Fibroblast of skin of right quadriceps (primary cell): ENCODE data around the gene CHMP6.
A peak's percentile ranks its signal among the peaks of the same experiment; 100 is the strongest.
"Not testable (repeated sequence)": the region's sequence is repeated elsewhere in the genome, so short reads cannot be mapped to it uniquely, and the experiment has no call there.

ENCODE experiments used
- DNase-seq: peaks from one replicate; pipeline ENCODE4 v3.0.0-alpha.2; 2013

Gene CHMP6

DNA sequence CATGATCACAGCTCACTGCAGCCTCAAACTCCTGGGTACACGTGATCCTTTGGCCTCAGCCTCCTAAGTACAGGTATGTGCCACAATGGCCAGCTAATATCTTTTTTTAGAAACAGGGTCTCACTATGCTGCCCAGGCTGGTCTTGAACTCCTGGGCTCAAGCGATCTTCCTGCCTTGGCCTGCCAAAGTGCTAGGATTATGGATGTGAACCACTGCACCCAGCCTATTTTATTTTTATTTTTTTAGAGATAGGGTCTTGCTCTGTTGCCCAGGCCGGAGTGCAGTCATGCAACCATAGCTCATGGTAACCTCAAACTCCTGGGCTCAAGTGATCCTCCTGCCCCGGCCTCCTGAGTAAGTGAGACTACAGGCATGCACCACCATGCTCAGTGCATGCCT lies 25.7 kb downstream of the CHMP6 start:
- DNase-seq: not testable (repeated sequence)

DNA sequence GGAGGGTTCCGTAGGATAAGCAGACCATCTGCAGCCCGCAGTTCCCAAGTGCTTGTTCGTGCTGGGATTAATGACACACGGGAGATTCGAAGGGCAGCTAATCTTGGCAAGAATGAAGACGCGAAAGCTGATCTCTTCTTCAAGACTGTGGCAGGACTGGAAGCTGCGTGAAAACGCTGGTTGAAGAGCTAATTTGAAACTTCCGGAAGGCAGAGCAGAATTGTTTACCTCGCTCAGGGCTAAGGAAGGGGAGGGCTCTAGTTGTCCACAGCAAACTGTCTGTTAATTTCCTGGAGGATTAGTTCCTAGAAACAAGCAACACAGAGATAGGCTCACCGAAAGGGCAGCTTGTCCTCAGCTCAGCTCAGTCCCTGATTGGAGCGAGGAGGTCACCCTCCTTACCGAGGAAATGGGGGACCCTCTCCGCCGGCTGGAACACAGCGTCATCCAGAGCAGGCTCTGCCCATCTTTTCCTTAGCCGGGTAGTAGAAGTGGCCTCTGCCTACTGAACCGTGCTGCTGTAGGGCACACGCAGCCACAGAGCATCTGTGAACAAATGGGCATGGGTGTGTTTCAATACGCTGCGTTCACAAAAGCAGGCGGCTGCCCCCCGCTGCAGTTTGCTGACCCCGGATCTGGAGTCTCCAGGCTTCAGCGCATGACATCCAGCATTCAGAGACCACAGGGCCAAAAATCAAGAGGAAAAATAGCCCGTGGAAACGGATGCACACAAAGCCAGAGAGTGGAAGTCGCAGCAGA lies 26.6 kb downstream of the CHMP6 start:
- peak; percentile 52 for DNase-seq

DNA sequence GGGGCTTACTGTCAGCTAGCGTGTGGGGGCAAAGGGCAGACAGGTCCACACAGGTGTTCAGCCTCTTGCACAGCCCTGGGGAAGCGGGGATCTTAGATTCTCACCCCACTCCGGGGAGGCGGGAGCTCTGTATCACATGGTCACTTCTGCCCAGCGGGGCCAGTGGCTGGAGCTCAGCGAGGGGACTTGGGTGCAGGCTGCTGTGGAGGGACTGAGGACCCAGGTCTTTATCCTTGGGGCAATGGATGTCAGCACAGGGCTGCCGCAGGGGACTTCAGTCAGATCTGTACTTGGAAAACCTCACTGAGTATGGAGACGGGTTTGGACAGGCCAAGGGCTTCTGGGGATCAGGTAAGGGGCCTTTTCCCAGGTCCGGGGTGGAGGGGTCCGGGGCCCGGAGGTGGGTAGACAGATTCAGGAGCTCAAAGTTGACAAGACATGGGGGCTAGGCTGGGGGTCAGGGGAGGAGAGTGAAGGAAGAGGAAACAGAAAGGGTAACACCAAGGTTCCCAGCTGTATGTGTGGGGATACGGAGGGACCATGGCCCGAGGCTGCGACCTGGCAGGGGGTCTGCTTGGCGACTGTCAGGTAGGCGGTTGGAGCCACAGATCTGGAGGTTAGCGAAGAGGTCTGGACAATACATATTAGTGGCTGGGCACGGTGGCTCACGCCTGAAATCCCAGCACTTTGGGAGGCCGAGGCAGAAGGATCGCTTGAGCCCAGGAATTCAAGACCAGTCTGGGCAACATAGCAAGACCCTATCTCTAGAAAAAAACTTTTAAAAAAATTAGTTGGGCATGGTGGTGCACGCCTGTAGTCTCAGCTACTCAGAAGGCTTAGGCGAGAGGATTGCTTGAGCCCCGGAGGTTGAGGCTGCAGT lies 28.2 kb downstream of the CHMP6 start:
- no peak for DNase-seq

DNA sequence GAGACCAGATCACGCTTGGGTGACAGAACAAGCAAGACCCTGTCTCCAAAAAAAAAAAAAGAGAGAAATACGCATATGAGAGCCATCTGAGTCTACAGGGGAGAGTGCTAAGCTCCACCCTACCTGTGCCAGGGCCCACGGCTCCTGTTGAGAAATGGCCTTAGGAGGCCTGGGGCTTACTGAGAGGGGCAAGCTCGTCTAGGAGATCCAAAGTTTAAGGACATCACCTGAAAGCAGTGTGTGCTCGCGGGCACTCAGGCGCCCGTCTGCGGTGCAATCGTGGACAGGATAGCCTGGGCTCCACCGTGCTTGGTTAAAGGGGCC lies 28.8 kb downstream of the CHMP6 start:
- no peak for DNase-seq

DNA sequence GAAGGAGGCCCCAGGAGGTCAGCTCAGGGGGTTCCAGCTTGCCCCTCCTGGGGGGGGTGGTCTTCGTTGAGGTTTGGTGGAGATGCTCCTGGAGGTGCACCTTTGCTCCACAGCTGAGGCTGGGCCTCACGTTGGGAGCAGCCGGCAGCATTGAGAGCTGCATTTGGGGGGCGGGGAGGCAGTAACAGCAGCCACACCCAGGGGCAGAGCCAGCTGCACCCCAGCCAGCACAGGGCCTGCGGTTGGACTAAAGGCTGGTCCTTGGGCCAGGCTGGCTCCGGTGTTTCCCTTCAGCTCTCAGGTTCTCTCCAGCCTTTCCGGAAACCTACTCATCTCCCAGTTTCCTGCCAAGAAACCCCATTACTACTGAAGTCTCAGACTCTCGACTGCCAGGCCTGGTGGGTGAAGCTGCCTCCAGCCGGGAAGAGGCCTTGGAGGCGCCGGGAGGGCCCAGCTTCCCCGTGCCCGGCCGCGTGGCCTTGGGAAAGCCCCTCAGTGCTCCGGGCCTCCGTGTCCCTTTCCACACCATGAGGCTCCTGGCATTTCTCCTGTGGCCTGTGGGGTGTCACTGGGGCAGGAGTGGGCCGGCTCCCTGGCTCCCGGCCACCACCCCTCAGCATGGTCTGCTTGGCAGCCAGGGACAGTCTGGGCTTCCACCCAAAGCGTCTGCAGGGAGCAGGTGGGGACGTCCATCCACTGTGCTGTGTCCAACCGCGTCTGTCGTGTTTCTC lies 29.3 kb downstream of the CHMP6 start:
- no peak for DNase-seq

DNA sequence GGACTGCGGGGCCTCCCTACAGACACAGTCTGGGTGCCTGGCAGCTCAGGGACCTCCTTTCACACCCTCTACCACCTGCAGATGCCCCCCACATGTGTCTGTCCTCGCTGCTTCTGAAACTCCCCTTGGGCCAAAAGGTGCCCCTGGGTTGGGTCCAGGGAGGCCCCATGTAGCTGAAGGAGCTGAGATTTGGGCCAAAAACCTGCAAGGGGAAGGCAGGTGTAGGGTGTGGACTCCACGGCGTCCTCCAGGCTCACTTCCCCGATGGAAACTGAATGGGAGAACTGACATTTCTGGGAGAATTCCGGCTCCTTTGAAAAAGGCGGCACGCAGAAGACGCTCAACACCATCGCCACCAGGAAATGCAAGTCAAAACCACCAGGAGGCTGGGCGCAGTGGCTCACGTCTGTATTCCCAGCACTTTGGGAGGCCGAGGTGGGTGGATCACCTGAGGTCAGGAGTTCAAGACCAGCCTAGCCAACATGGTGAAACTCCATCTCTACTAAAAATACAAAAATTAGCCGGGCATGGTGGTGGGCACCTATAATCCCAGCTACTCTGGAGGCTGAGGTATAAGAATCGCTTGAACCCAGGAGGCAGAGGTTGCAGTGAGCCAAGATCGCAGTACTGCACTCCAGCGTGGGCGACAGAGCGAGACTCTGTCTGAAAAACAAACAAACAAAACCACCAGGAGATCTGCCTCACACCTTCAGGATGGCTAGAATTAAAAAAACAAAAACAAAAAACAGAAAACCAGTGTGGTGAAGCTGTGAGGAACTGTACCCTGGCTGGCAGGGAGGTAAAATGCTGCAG lies 30.1 kb downstream of the CHMP6 start:
- DNase-seq: no peak

DNA sequence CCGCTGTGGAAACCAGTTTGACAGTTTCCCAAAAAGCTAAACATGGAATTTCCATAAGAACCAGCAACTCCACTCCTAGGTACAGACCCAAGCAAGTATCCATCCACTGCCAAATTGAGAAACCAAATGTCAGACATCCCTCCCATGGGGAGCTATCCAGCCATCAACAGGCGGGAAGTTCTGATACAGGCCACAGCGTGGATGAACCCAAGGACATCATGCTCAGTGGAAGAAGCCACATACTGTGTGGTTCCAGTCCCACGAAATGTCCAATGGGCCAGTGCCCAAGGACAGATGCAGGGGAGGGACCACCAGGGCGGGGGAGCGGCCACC lies 30.7 kb downstream of the CHMP6 start:
- no peak for DNase-seq

DNA sequence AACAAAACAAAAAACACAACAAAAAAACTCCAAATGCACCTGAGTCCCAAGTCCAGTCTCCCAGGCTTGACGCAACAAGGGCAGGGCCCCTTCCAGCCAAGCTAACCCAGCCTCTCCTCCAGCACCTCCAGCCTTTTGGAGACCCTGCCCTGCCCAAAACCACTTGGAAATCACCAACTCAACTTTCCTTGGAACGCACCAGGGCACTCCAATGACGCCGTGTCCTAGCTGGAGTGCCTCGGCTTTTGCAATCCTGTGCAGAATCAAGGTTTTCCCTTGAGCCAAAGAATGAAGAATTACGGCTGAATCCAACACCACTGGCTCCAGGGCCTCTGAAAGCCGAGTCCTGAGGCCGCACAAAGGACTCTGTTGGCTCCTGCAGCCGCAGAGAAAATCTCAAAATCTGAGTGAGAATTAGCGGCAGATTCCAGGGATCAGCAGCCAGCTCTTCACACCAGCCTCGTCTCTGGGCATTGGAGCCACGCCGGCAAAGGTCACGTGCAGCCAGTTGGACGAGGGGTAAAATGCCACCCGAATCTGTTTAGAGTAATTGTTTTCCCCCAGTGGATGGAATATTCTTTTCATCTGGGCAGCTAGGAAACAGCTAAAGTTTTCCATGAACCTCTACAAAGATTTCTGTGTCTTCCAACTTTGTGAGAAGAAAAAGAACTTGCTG lies 33.6 kb downstream of the CHMP6 start:
- no peak for DNase-seq

DNA sequence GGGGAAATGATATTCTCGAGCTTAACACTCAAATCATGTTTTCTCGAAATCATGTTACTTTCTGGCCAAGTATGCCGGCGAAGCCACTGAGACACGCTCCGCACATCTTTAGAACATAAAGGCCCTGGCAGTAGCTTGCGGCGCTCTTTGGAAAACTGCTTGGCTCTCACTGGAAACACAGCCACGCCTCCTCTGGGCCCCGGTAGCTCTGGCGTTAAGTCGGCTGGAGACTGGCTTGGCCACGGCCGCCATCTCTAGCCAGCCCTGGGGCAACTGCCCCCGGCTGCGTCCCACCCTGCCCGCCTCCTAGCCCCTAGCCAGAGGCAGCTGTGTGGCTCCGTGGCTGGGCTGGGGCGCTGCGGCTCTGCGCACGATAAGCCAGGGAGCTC lies 34.1 kb downstream of the CHMP6 start:
- no peak for DNase-seq

DNA sequence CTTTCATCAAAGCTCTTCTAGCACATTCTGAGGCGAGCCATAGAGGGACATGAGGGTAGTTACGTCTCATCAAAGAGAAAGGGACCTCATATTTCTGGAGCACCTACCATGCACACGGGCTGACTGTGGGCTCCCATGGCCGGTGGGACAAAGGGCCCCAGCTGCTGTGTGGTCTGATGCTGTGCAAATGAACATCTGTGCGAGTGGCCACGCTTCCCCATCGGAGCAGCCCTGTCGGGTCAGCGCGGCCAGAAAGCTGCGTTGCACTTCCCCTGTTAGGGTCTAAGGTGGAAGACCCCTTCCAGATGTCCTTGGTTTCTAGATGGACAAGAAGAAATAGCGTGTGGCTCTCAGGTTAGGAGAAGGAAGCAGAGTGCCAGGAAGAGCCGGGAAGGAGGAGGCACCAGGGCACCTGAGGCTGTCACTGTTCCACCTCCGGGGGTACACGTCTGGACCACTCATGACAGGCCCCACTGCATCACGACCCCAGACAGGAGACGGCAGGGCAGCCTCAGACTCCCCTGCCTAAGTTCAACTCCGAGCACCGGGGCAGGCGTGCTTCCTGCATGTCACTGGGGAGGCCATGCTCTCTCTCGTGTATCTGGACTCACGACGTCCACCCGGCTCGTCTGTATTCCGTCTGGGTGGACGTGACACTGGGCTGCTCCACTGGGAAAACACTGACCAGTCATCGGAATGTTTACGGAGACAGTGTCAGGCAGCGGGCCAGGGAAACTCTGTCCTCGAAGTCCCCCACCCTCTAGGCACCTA lies 34.8 kb downstream of the CHMP6 start:
- DNase-seq: no peak

DNA sequence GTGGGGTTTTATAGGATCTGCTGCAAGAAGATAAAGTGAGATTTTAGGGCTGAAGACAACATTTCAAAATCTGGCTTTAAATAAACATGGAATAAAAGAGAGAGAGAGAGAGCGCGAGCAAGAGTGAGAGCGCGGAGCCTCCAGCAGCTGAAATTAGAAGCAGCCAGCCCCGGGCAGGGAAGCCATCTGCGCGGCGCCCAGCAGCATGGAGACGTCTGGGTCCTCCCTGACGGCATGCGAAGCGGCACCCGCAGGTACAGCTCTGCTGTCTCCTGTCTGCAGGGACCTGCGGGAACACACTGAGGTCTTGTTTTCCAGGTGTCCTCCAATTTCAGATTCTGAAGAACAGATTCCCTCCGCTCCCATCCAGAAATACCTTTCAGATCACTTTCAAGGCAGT lies 35.4 kb downstream of the CHMP6 start:
- DNase-seq: no peak

DNA sequence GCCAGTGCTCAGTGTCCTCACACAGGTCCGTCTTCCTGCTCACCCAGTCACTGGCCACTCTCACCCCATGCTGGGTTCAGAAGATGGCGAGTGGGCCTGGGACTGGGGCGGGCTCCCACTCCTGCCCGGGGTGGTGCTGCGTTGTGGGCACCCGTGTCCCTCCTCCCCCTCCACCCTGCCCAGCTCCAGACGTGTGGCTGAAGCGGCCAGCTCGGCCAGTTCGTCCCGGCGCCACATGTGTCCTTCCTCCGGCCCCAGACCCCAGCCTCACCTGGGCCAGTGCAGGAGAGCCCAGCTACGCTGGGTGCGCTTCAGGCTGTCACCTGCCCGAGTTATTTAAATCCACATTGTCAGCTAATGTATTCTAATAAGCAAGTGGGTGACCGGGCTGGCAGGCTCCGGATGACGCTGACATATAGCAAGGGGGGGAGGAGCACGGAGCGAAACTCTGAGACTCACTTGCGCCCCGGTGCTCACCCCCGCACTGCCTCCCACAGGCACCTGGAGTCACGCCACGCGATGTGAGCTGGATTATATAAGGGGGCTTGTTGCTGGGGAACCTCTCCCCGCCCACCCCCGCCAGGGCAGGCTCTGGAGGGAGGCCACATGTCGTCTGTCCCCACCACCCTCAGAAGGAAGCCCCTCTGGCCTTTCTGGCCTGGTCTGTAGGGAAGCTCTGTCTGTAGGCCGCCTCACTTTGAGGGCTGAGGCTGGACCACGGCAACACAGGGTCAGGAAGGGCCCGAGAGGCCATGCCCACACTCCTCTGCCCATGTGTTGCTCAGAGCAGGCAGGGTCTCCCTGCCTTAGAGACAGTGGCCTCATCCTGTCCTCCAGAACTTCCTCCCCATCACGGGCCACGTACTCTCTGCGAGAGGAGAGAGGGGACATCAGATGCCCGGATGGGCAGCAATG lies 36.2 kb downstream of the CHMP6 start:
- DNase-seq: no peak

DNA sequence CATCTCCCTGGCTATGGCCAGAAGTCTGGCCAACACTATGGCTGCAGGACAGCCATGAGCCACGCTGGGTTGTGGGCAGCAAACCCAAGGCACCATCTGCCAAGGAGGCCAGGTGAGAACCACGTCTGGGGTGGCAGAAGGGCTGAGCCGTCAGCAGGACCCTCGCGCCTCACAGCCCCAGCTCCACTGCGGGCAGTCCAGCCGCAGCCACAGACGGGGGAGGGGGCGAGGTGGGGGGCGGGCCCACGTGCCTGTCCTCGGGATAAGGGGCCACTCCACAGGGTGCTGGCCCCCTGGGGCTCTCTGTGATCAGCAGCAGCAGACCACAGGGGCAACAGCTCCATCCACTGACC lies 36.8 kb downstream of the CHMP6 start:
- no peak for DNase-seq

DNA sequence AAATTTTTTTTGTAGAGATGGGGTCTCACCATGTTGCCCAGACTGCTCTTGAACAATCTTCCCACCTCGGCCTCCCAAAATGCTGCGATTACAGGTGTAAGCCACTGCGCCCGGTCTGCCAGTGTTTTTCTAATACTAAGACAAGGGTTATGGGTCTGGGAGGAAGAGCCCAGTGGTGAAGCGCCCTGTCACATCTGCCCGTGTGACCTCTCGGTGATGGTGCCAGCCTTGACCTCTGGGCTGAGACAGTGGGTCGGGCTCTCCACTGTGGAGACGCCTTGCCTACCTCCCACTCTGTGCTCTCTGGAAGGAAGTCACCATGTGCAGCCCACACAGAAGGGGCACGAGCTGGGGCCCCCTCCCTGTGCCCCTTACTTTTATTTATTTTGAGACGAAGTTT lies 38.2 kb downstream of the CHMP6 start:
- no peak for DNase-seq

DNA sequence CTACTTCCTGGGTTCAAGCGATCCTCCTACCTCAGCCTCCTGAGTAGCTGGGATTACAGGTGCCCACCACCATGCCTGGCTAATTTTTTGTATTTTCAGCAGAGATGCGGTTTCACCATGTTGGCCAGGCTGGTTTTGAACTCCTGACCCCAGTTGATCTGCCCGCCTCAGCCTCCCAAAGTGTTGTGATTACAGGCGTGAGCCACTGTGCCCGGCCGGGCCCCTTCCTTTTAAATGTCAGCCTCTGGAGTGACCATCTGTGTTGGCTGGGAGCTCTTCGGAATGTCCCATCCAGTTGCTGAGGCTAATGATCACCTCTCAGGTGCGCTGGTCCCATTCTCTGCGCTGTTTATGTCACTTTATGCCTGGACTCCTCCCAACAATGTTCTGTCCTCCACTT lies 38.7 kb downstream of the CHMP6 start:
- DNase-seq: not testable (repeated sequence)

DNA sequence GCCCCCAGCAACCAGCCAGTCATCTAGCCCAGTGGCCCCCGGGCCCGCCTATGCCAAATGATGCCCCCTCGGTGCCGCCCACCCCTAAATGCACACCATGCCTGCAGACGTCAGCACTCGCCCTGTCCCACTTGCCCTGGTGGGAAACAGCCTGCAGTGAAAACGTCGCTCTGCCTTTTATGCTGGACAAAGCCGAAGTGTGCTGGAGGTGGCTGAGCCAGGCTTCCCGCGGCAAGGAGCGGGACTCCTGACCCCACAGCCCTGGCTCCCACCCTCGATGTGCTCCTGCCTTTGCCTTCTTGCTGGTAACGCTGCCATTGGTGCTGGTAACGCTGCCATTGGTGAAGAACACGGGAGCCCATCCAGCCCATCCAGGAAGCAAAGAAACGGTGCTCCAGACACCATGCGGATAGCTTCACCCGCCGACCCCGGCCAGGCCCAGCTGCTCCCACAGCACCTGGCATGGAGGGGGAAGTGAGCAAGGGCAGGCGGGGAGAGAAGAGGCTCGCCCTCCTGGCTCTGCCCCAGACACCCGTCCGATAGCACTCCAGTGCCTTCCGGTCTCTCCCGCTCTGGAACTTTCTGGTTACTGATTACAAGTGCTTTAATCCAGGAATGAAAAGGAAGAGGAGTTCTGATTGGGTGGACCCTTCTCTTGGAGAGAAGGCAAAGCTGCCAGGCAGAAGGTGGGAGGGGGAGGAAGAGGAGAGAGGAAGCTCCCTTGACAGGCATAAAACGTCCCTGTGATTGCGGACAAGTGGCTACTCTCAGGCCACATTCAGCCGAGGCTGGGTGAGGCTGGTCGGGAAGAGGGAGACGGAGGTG lies 39.3 kb downstream of the CHMP6 start:
- DNase-seq: no peak

DNA sequence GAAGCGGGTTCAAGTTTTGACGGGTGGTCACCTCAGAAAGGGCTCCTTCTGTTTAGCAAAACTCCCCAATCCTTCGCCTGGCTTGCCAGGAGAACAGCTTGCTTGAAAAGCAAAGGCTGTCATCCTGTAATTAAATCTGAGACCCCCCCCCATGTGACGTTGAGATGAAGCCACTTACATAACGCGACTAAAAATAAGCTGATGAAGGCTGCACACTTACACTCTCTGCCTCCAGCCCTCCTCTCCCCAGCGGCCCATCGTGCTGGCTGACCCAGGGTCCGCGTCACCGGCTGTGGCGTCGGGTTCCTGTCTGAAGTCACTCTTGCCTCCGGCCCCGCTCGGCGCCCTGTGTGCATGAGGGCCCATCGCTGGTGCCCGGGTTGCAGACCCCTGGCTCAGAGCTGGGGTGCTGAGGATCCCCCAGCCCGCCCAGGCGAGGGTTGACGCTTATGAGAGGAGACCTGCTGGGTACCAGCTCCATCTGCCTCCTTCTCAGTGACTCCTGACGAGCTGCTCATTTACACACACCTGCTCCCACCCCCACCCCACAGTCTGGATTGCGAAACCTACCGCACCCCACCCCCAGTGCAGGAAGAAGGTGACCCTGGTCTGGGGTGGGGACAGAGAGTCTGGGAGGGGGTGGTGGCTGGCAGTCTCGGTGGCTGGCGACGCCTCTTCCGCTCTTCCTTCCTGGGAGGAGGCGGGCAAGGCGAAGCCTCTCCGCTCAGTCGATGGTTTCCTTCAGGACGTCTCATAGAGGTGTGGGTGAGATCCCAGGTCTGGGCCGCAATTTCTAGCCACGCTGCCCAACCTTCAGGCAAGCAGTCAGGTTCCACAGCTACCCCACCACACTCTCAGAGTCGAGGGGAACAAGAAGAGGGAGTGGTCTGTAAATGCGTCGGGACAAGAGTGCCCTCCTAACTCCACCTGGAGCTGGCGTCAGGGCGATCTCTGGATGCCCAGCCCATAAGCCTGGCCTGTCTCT lies 40.2 kb downstream of the CHMP6 start:
- DNase-seq: no peak
